ENCODE measurements around the gene ELN.
A peak's percentile ranks its signal among the peaks of the same experiment; 100 is the strongest.
"Not testable (repeated sequence)": the region's sequence is repeated elsewhere in the genome, so short reads cannot be mapped to it uniquely, and the experiment has no call there.

The ELN gene

GRCh38 chr7:74000489-74001149 lies 27.4 kb upstream of the ELN start:
- no peak for DNase-seq (ENCODE audit: low read depth)

- no peak for DNase-seq (ENCODE audit: low read depth)
These were observed 26.9 kb upstream of the ELN start for GRCh38 chr7:74001150-74001494.

- peak; percentile 31 for DNase-seq (ENCODE audit: low read depth)
These were observed 25.4 kb upstream of the ELN start for GRCh38 chr7:74002474-74003017.

GRCh38 chr7:74003621-74004020 lies 24.4 kb upstream of the ELN start:
- no peak for DNase-seq (ENCODE audit: low read depth)

- DNase-seq (ENCODE audit: low read depth): no peak
These were observed 21.9 kb upstream of the ELN start for GRCh38 chr7:74006032-74006431.

- DNase-seq (ENCODE audit: low read depth): no peak
These were observed 21.3 kb upstream of the ELN start for GRCh38 chr7:74006451-74007241.

- no peak for DNase-seq (ENCODE audit: low read depth)
These were observed 20.8 kb upstream of the ELN start for GRCh38 chr7:74007242-74007567.

- DNase-seq (ENCODE audit: low read depth): no peak
These were observed 19.3 kb upstream of the ELN start for GRCh38 chr7:74008687-74009086.

- no peak for DNase-seq (ENCODE audit: low read depth)
These were observed 18.3 kb upstream of the ELN start for GRCh38 chr7:74009719-74010118.

- no peak for DNase-seq (ENCODE audit: low read depth)
These were observed 17.6 kb upstream of the ELN start for GRCh38 chr7:74010407-74010806.

GRCh38 chr7:74011421-74011820 lies 16.6 kb upstream of the ELN start:
- DNase-seq (ENCODE audit: low read depth): not testable (repeated sequence)

- no peak for DNase-seq (ENCODE audit: low read depth)
These were observed 15.1 kb upstream of the ELN start for GRCh38 chr7:74012842-74013249.

- no peak for DNase-seq (ENCODE audit: low read depth)
These were observed 14.3 kb upstream of the ELN start for GRCh38 chr7:74013539-74014272.

GRCh38 chr7:74014931-74015330 lies 13.0 kb upstream of the ELN start:
- no peak for DNase-seq (ENCODE audit: low read depth)

GRCh38 chr7:74015670-74016069 lies 12.3 kb upstream of the ELN start:
- no peak for DNase-seq (ENCODE audit: low read depth)

GRCh38 chr7:74017125-74017524 lies 10.8 kb upstream of the ELN start:
- no peak for DNase-seq (ENCODE audit: low read depth)

GRCh38 chr7:74018246-74018895 lies 9.6 kb upstream of the ELN start:
- no peak for DNase-seq (ENCODE audit: low read depth)

- DNase-seq (ENCODE audit: low read depth): no peak
These were observed 8.8 kb upstream of the ELN start for GRCh38 chr7:74019149-74019548.

GRCh38 chr7:74020390-74020789 lies 7.6 kb upstream of the ELN start:
- no peak for DNase-seq (ENCODE audit: low read depth)

GRCh38 chr7:74021546-74022320 lies 6.2 kb upstream of the ELN start:
- DNase-seq (ENCODE audit: low read depth): no peak

GRCh38 chr7:74022507-74022906 lies 5.5 kb upstream of the ELN start:
- no peak for DNase-seq (ENCODE audit: low read depth)

- DNase-seq (ENCODE audit: low read depth): peak; percentile 31
These were observed 4.9 kb upstream of the ELN start for GRCh38 chr7:74023092-74023536.

All from stromal cell of bone marrow (primary cell).